ENCODE results near the gene BRD1. TPM values are rescaled to one million over a fixed set of nuclear protein-coding genes. Genes with fewer than 3 reads are reported as not detected.
A peak's percentile ranks its signal among the peaks of the same experiment; 100 is the strongest.

BRD1 gene
- total and polyA plus RNA-seq, 8 donors = 27.4 to 50.3 (median 37.9) TPM

DNA sequence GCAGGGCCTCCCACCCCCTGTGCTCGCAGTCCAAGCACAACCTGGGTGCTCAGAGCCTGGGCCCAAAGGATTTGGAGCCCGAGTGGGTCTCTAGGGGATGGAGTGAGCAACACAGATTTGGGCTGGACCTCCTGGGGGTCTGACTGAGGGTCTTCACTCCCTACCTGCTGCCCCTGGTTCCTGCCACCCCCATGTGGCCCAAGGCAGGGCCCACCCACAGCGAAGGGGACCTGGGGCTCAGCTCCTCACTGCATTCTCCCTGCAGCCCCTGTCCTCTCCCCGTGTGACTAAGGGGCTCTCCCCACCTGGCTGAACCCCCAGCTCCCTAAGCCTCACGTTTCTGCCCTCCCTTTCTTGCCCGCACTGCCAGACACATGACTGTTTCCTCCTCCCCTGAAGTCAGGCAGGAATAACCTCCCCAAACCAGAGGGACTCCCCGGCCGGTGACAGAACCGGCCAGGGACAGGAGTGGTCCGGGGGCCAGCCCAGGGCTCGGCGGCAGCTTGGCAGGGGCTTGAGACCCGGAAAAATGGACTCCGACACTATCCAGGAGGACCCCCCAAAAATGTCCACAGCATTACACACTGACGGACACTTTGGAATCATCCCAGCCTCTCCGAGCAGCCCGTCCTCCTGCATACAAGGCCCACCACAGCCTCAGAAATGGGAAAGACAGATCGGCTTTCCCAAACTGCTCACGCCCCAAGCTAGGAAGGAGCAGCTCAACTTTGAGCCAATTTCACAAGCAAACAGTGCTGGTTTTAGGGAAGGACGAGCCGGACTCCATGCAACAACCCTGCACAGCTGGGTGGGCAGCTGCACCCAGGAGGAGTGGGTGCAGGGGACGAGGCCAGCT, 57.8 kb downstream of the BRD1 start:
- peak in 2 of 4 donors; percentile 22 to 38 for DNase-seq
- TF ChIP-seq, protein P1, sequence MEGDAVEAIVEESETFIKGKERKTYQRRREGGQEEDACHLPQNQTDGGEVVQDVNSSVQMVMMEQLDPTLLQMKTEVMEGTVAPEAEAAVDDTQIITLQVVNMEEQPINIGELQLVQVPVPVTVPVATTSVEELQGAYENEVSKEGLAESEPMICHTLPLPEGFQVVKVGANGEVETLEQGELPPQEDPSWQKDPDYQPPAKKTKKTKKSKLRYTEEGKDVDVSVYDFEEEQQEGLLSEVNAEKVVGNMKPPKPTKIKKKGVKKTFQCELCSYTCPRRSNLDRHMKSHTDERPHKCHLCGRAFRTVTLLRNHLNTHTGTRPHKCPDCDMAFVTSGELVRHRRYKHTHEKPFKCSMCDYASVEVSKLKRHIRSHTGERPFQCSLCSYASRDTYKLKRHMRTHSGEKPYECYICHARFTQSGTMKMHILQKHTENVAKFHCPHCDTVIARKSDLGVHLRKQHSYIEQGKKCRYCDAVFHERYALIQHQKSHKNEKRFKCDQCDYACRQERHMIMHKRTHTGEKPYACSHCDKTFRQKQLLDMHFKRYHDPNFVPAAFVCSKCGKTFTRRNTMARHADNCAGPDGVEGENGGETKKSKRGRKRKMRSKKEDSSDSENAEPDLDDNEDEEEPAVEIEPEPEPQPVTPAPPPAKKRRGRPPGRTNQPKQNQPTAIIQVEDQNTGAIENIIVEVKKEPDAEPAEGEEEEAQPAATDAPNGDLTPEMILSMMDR (IDR thresholded peaks at IDR 0.05) = no peak

DNA sequence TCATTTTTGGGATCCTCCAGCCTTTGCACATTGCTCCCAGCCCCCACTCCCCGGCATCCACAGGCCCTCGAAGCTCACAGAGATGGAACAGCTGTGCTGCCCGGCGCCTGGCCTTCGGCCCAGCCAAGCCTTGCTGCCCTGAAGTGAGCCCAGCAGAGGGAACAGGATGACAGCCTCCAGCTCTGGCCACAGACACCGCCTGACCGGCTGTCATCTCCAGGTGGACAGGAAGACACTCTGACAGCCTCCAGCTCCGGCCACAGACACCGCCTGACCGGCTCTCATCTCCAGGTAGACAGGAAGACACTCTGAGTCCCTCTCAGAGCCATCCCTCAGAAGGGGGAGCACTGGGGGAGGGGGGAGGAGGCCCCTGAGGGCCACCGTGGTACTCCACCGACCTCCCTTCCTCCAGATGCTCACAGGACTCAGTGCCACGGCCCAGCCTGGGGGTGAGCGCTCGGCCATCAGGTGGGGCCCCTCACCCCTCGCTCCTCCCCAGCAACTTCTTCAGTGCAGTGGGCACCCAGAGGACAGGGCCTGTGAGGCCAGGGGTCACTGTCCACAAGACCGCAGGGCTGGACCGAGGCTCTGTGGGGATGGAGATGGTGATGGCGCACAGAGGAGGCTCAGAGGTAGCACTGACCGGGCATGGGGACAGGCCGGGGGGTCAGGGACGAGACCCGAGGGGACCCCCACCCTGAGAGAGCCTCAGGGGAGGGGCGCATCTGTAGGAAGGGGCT, 58.6 kb downstream of the BRD1 start:
- DNase-seq (peak; percentile 33 to 68 (median 54)), ATAC-seq (peak; percentile 32)
- Histone ChIP-seq H3K36me3 (peaks cover 0 to 32% of the 10 kb centered on the region in 2 donors), H3K9me3 (peaks cover 0 to 13% of the 10 kb centered on the region in 2 donors), H3K27me3 (no peaks in the 10 kb centered on the region), H3K27ac (no peak overlapping the region), H3K4me3 (no peak overlapping the region), H3K4me1 (no peaks in the 10 kb centered on the region)
- intact Hi-C loops (cut with DNase I) = no loop called here
- TF ChIP-seq, protein P1 (IDR thresholded peaks at IDR 0.05) = no peak

More for the DNA sequence above, 57.8 kb downstream of the BRD1 start:
- no peaks in the 10 kb centered on the region for H3K4me1 ChIP-seq
- intact Hi-C loops (cut with DNase I) = loop anchor here in 1 of 2 donors (10.0 kb wide), 1 partner anchor 145 kb away; the partner anchor contains the start of genes ALG12 and CRELD2
- H3K36me3 ChIP-seq = peaks cover 0 to 40% of the 10 kb centered on the region in 2 donors
- peaks cover 0 to 13% of the 10 kb centered on the region in 2 donors for H3K9me3 ChIP-seq
- H3K27me3 ChIP-seq = no peaks in the 10 kb centered on the region
- ATAC-seq = no peak
- H3K27ac ChIP-seq = no peak overlapping the region
- H3K4me3 ChIP-seq = no peak overlapping the region

DNA sequence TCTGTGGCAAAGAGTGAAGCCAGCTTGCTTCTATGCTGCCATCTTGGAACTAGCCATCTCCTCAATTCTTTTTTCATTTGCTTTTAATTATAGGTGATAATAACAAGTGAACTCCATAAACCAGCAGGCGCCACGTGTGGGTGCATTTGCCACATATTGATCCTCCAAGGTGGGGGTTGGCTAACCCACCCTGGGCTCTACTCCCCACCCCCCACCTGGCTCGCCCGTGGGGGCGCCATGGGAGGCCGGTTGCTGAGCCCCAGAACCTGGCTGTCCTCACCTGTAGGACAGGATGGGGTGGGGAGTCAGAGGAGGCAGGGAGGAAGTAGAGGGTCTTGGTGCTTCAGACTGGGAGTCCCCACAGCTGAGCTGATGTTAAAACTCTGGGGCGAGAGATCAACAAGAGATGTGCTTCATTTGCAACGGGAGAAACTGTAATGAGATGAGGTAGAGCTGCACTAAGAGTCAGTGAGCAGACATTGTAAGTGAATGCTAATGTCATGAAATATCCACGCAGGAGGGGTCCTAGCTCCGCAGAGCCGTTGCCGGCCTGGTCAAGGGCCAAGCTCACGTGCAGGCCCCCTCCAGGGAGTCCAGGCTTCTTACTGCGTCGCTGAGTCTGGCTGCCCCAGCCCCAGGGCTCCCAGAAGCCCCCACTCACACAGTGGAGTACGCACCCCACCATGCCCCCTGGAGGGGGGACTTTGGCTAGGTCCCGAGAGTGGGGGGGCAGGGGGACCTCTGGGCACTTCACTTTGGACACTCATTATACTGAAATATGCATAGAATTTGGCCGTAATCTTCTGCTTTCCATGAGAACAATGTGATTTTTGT, 59.4 kb downstream of the BRD1 start:
- intact Hi-C loops (cut with DNase I) = no loop called here
- Histone ChIP-seq H3K36me3 (peaks cover 0 to 23% of the 10 kb centered on the region in 2 donors), H3K27me3 (no peaks in the 10 kb centered on the region), H3K4me1 (no peaks in the 10 kb centered on the region), H3K27ac (no peak overlapping the region), H3K9me3 (peaks cover 0 to 13% of the 10 kb centered on the region in 2 donors), H3K4me3 (no peak overlapping the region)
- TF ChIP-seq, protein P1 (IDR thresholded peaks at IDR 0.05) = no peak
- peak in 3 of 4 donors; percentile 15 to 55 (median 28) for DNase-seq
- no peak for ATAC-seq

DNA sequence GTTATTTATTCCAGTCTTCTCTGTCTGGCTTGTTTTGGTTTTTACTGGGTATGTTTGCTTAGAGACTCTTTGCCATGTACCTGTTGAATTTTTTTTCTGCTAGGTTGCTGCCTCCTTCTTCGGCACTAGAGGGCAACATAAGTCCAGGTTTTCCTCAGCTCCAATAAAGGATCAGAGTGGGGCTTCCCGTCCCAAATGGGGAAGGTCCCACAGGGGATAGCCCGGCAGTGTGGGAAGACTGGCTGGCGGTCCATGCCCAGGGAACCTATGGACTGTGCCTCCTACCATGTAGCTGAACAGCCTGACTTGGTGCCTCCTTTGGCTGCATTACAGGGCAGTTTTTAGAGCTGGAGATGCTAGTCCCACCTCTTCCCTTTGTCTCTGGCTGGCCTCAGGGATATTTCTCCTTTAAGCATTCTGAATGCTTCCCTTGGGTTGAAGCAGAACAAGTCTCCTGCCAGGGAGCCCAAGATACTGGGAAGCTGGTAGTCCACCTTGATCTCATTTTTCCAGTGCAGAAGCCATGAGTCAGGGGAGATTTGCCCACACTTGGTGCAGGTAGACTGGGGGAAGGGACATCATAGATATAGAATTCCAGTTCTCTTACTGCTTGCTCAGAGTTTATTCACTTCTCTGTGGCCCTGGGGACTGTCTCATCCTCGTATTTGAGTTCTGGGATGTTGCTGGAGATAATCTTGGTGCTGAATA, 60.2 kb downstream of the BRD1 start:
- H3K36me3 ChIP-seq = peaks cover 0 to 15% of the 10 kb centered on the region in 2 donors
- peaks cover 0 to 13% of the 10 kb centered on the region in 2 donors for H3K9me3 ChIP-seq
- DNase-seq (peak in 2 of 4 donors; percentile 32 to 34), ATAC-seq (peak; percentile 71)
- intact Hi-C loops (cut with DNase I) = no loop called here
- no peaks in the 10 kb centered on the region for H3K4me1 ChIP-seq
- no peak overlapping the region for H3K4me3 ChIP-seq
- H3K27ac ChIP-seq = no peak overlapping the region
- TF ChIP-seq, protein P1 (IDR thresholded peaks at IDR 0.05) = peak; percentile 55 to 68
- H3K27me3 ChIP-seq = no peaks in the 10 kb centered on the region
